ENCODE results near the gene PDE7B.

Gene PDE7B

GRCh38 chr6:135851442-135852271, at the start of gene PDE7B:
TSS of gene PDE7B (plus strand) at chr6:135851701.
- FAIRE-seq (no peak), DNase-seq (ENCODE audit: extremely low spot score, insufficient read length, low read depth) (peak; percentile 23)

DNA sequence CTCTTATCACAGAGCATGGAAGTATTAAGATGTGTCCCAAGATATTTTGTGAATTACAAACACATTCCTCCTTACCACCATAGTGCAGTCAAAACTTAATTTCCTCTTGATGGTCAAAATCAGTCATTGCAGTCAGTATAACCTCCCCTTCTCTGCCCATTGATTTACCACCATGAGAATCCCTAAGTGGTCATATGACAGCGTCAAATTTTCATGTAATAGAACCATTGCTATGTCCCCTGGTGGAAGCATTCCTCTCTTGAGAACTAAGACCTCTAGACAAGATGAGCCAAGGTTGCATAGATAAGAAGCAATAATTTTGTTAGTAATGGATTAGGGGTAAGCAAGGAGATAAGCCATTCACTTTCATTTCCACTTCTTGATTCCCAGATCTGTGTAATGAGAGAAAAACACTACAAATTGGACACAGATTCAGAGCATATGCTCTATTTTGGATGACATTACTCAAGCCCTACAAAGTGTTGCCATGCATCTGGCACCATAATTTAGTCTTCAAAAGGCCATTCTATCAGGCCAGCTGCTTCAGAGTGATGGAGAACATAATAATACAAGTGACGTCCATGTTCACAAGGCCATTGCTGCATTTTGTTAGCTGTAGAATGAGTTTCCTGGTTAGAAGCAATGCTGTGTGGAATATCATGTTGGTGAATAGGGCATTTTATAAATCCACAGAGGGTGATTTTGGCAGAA, 49.6 kb upstream of the PDE7B start:
- FAIRE-seq (no peak), DNase-seq (ENCODE audit: extremely low spot score, insufficient read length, low read depth) (no peak)

DNA sequence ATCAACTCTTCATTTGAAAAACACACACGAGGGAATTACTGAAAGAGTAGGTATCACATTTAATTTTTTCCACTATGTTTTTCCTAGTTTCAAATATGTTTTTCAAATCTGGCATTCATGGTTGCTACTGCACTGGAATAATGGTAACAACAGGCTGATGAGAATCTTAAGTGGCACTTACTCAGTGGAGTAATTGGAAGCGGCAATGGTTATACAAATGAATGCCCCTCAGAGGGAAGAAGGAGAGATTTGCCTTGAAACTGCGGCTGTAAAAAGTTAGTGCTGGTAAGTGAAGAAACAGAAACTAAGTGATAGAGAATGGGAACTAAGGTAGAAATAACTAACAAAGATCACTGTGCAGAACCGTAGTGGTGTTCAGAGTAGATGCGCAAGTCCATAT, 41.0 kb upstream of the PDE7B start:
- FAIRE-seq (no peak), DNase-seq (ENCODE audit: extremely low spot score, insufficient read length, low read depth) (no peak)

GRCh38 chr6:135811170-135811569, 40.3 kb upstream of the PDE7B start:
- no peak for FAIRE-seq
- no peak for DNase-seq (ENCODE audit: extremely low spot score, insufficient read length, low read depth)

- DNase-seq (ENCODE audit: extremely low spot score, insufficient read length, low read depth) (no peak), FAIRE-seq (no peak)
These were observed 39.6 kb upstream of the PDE7B start for GRCh38 chr6:135811644-135812526.

DNA sequence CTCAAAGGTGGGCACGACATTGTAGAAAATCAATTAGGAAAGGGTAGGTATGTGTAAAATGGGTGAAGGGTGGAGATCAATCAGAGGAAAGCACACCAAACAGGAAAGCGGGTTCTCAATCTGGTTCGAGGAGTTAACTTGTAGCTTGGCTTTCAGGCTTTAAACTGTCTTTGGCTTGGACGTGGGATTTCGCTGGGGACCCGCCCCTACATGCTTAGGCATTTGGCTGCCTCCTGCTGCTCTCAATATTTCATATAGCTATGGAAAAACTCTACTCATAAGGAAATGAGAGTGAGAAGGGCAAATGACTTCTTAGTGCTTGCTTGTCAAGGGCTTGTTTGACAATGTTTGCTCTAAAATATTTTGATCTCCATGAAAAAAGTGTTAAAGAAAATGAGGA, 38.1 kb upstream of the PDE7B start:
- no peak for FAIRE-seq
- no peak for DNase-seq (ENCODE audit: extremely low spot score, insufficient read length, low read depth)

DNA sequence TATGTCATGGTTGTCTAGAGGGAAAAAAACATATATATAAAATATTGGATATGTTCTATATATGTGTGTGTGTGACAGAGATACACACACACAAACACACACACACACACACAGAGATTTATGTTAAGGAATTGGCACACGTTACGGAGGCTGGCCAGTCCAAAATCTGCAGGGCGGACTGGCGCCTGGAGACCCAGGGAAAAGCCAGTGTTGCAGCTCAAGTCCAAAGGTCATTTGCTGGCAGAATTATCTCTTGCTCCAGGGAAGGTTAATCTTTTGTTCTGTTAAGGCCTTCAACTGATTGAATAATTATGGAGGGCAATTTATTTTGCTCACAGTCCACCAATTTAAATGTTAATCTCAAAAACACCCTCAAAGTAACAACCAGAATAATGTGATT, 37.5 kb upstream of the PDE7B start:
- no peak for FAIRE-seq
- no peak for DNase-seq (ENCODE audit: extremely low spot score, insufficient read length, low read depth)

GRCh38 chr6:135815216-135815615, 36.3 kb upstream of the PDE7B start:
- FAIRE-seq (no peak), DNase-seq (ENCODE audit: extremely low spot score, insufficient read length, low read depth) (no peak)

- FAIRE-seq (no peak), DNase-seq (ENCODE audit: extremely low spot score, insufficient read length, low read depth) (no peak)
These were observed 34.5 kb upstream of the PDE7B start for GRCh38 chr6:135817035-135817434.

GRCh38 chr6:135819665-135820064, 31.8 kb upstream of the PDE7B start:
- FAIRE-seq: no peak
- no peak for DNase-seq (ENCODE audit: extremely low spot score, insufficient read length, low read depth)

- DNase-seq (ENCODE audit: extremely low spot score, insufficient read length, low read depth): no peak
- FAIRE-seq: no peak
These were observed 31.2 kb upstream of the PDE7B start for GRCh38 chr6:135820340-135820739.

GRCh38 chr6:135823851-135824250, 27.6 kb upstream of the PDE7B start:
- FAIRE-seq: no peak

DNA sequence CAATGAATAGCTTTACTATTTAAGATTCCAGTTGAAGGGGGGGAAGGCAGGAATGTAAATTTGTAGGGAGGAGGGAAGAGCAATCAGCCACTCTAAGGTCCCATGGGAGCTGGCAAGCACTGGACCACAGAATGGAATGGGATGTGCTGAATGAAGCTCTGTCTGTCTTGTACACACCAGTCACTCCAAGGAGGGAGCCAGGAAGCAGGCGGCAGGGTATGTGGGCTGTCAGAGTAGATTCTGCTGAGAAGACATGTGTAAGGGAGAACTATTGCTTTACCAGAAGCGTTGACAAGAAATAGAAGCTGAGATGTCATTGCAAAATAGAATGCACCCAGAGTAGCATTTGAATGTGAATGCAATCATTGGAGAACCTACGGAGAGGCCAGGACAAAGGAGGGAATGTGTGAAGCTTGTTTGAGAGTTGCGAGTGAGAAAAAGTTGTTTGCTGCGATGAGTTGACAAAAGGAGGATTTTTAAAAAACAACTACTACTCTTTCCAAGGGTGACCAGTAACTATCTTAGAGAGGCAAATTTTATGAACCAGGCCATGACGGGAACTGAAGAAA, 25.2 kb upstream of the PDE7B start:
- no peak for DNase-seq (ENCODE audit: extremely low spot score, insufficient read length, low read depth)
- FAIRE-seq: no peak

More at GRCh38 chr6:135823851-135824250, 27.6 kb upstream of the PDE7B start:
- no peak for DNase-seq (ENCODE audit: extremely low spot score, insufficient read length, low read depth)

- no peak for FAIRE-seq
These were observed 23.5 kb upstream of the PDE7B start for GRCh38 chr6:135828021-135828420.

DNA sequence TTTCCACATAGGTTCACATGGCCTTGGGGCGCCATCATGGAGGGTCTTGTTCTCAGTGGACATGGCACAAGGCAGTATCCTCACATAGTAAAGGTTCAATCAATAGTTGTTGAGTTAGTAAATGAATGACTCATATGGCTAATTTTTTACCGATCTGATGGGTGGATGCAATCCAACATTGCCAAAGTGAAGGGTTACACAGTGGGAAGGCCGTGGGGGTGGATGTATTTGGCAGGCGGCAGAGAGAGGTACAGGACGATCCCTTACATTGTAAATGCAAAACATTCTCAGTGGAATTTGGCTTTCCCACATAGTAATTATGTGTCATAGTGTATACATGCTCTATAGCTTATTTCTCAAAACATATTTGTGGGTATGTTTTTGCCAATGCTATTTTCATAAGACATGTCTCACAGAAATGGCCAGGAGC, 21.0 kb upstream of the PDE7B start:
- DNase-seq (ENCODE audit: extremely low spot score, insufficient read length, low read depth): no peak
- FAIRE-seq: no peak

More at GRCh38 chr6:135828021-135828420, 23.5 kb upstream of the PDE7B start:
- no peak for DNase-seq (ENCODE audit: extremely low spot score, insufficient read length, low read depth)

- DNase-seq (ENCODE audit: extremely low spot score, insufficient read length, low read depth) (no peak), FAIRE-seq (no peak)
These were observed 20.5 kb upstream of the PDE7B start for GRCh38 chr6:135831016-135831415.

GRCh38 chr6:135832166-135832565, 19.3 kb upstream of the PDE7B start:
- DNase-seq (ENCODE audit: extremely low spot score, insufficient read length, low read depth) (no peak), FAIRE-seq (no peak)

GRCh38 chr6:135833771-135834170, 17.7 kb upstream of the PDE7B start:
- no peak for FAIRE-seq
- DNase-seq (ENCODE audit: extremely low spot score, insufficient read length, low read depth): no peak

DNA sequence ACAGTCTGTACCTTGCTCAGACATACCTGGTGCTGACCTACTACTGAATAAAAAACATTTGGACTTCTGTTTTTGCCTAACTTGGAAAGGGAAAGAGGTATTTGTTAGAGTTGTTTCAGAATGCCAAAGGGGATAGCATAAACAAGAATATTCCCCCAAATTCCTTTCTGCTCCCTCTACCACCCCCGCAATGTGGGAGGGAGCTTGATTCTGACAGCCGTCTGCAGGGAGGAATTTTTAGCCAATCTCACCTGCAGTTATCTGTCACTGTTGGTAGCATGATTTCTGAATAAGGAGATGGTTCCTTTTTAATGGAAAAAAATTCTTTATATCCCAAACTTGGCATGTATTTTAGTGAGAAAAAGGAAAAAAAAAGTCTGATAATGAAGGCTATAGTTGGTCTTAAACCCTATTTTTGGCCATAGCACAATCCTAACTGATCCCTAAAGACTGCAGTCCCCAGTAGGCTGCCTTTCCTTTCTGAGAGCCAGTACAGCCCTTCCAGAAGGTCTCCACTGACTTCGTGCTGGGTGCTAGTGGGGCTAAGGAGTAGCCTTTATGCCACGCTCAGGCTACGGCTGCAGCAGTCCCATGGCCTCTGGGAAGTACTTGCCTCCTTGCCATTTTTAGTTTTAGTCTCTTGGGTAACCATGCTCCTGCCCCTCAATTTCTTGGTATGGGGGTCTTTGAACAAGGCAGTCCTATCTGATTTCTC, 13.6 kb upstream of the PDE7B start:
- DNase-seq (ENCODE audit: extremely low spot score, insufficient read length, low read depth) (no peak), FAIRE-seq (no peak)

Measured in GM18507 (cell line).